ENCODE measurements around the gene PLEK2.
A peak's percentile ranks its signal among the peaks of the same experiment; 100 is the strongest.
"Not testable (repeated sequence)": the region's sequence is repeated elsewhere in the genome, so short reads cannot be mapped to it uniquely, and the experiment has no call there.

The PLEK2 gene

GRCh38 chr14:67428501-67429031, 16.6 kb upstream of the PLEK2 start:
- DNase-seq, result no peak

GRCh38 chr14:67426983-67427606, 15.1 kb upstream of the PLEK2 start:
- DNase-seq, result peak; percentile 84

- peak; percentile 18 for DNase-seq
Observed at GRCh38 chr14:67426161-67426560, 14.2 kb upstream of the PLEK2 start.

GRCh38 chr14:67425608-67426007, 13.6 kb upstream of the PLEK2 start:
- DNase-seq, result no peak

- DNase-seq, result no peak
Observed at GRCh38 chr14:67424539-67424938, 12.6 kb upstream of the PLEK2 start.

GRCh38 chr14:67423424-67423823, 11.5 kb upstream of the PLEK2 start:
- no peak for DNase-seq

GRCh38 chr14:67421356-67422224, 9.6 kb upstream of the PLEK2 start:
- DNase-seq, result no peak

GRCh38 chr14:67420102-67420739, 8.3 kb upstream of the PLEK2 start:
- DNase-seq, result no peak

GRCh38 chr14:67418401-67419191, 6.6 kb upstream of the PLEK2 start:
- DNase-seq, result no peak

GRCh38 chr14:67417633-67418032, 5.7 kb upstream of the PLEK2 start:
- DNase-seq, result no peak

- DNase-seq, result no peak
Observed at GRCh38 chr14:67416810-67417209, 4.8 kb upstream of the PLEK2 start.

- DNase-seq, result no peak
Observed at GRCh38 chr14:67416085-67416484, 4.1 kb upstream of the PLEK2 start.

- DNase-seq, result not testable (repeated sequence)
Observed at GRCh38 chr14:67415610-67416009, 3.6 kb upstream of the PLEK2 start.

- DNase-seq, result no peak
Observed at GRCh38 chr14:67413806-67414769, 2.1 kb upstream of the PLEK2 start.

- DNase-seq, result no peak
Observed at GRCh38 chr14:67411370-67411769, 595 bp downstream of the PLEK2 start.

- no peak for DNase-seq
Observed at GRCh38 chr14:67410313-67410712, 1.7 kb downstream of the PLEK2 start.

- no peak for DNase-seq
Observed at GRCh38 chr14:67409461-67409860, 2.5 kb downstream of the PLEK2 start.

GRCh38 chr14:67408122-67408801, 3.7 kb downstream of the PLEK2 start:
- DNase-seq, result not testable (repeated sequence)

GRCh38 chr14:67405771-67406170, 6.2 kb downstream of the PLEK2 start:
- no peak for DNase-seq

- no peak for DNase-seq
Observed at GRCh38 chr14:67400434-67400833, 11.5 kb downstream of the PLEK2 start.

GRCh38 chr14:67397536-67397935, 14.4 kb downstream of the PLEK2 start:
- no peak for DNase-seq

All from NCI-H1092 treated with DMSO at 0.1 percent for 48 hours (cell line).